GM19455 (cell line): Measurements from ENCODE around the gene RAD51D.
A peak's percentile ranks its signal among the peaks of the same experiment; 100 is the strongest.
"Not testable (repeated sequence)": the region's sequence is repeated elsewhere in the genome, so short reads cannot be mapped to it uniquely, and the experiment has no call there.

Experiments used
- ATAC-seq: cut with Tn5 transposase; IDR thresholded peaks from one replicate; pipeline ENCODE4 v1.9.1; 2021; ENCODE audit not compliant: unreplicated experiment

RAD51D gene

GRCh38 chr17:35094902-35095301 is 24.8 kb downstream of the RAD51D start:
- no peak for ATAC-seq

GRCh38 chr17:35090707-35091106 is 29.0 kb downstream of the RAD51D start:
- not testable (repeated sequence) for ATAC-seq

- ATAC-seq = peak; percentile 24
Measured at GRCh38 chr17:35089586-35090296, 29.9 kb downstream of the RAD51D start.

GRCh38 chr17:35088881-35089585 is 30.6 kb downstream of the RAD51D start:
- ATAC-seq = peak; percentile 69

GRCh38 chr17:35088356-35088880 is 31.2 kb downstream of the RAD51D start:
- ATAC-seq = no peak

- ATAC-seq = no peak
Measured at GRCh38 chr17:35087731-35088355, 31.8 kb downstream of the RAD51D start.

- ATAC-seq = no peak
Measured at GRCh38 chr17:35086931-35087573, 32.6 kb downstream of the RAD51D start.

- ATAC-seq = no peak
Measured at GRCh38 chr17:35086164-35086563, 33.5 kb downstream of the RAD51D start.

- ATAC-seq = no peak
Measured at GRCh38 chr17:35084987-35085386, 34.7 kb downstream of the RAD51D start.

- ATAC-seq = no peak
Measured at GRCh38 chr17:35083071-35083470, 36.6 kb downstream of the RAD51D start.

- no peak for ATAC-seq
Measured at GRCh38 chr17:35082073-35082657, 37.5 kb downstream of the RAD51D start.

- ATAC-seq = no peak
Measured at GRCh38 chr17:35081638-35082037, 38.0 kb downstream of the RAD51D start.

- peak; percentile 68 for ATAC-seq
Measured at GRCh38 chr17:35080536-35080935, 39.1 kb downstream of the RAD51D start.

- no peak for ATAC-seq
Measured at GRCh38 chr17:35079547-35080423, 39.9 kb downstream of the RAD51D start.

GRCh38 chr17:35076874-35077273 is 42.8 kb downstream of the RAD51D start:
- ATAC-seq = no peak

GRCh38 chr17:35074711-35075707 is 44.7 kb downstream of the RAD51D start:
- ATAC-seq = no peak

- ATAC-seq = no peak
Measured at GRCh38 chr17:35073991-35074627, 45.6 kb downstream of the RAD51D start.

- no peak for ATAC-seq
Measured at GRCh38 chr17:35073183-35073790, 46.4 kb downstream of the RAD51D start.
